ENCODE results near the gene GOLGA8J.

GRCh38 chr15:30041868-30042267, 40.9 kb upstream of the GOLGA8J start:
- TF ChIP-seq CTCF (IDR thresholded peaks at IDR 0.05) (no peak), POLR2A (IDR thresholded peaks at IDR 0.05) (no peak)

Measured in lower leg skin (tissue), 3 donors.